Right ventricle myocardium superior (tissue), 1 donor: ENCODE results near the gene GPR171. TPM values are rescaled to one million over a fixed set of nuclear protein-coding genes. Genes with fewer than 3 reads are reported as not detected.
"Not testable (repeated sequence)": the region's sequence is repeated elsewhere in the genome, so short reads cannot be mapped to it uniquely, and the experiment has no call there.

Experiments used
- ATAC-seq: fragments of 200-7000 bp; cut with Tn5 transposase; one replicate; pipeline ENCODE4 v1.9.1; 2020; ENCODE audit warnings: mild to moderate bottlenecking; ENCODE audit not compliant: poor library complexity
- DNase-seq: peaks from one replicate; pipeline ENCODE4 v3.0.0-alpha.2; 2020
- intact Hi-C: fragments of 100-400 bp; cut with DNase I; formaldehyde crosslinking; loops from one replicate; pipeline ENCODE4 v1.11.2; 2022
- long read RNA-seq: library from polyadenylated mRNA; unstranded; transcript quantifications from one replicate; pipeline ENCODE4 v2.0.0, GENCODE V29; 2021
- total RNA-seq: library from RNA; stranded (reverse); fragmentation: NEBNext Ultra II Directional; extraction: Animal tissue kit (Norgen Biotek cat#: 25700); gene quantifications from one replicate; pipeline ENCODE4 v1.2.1, GENCODE V29; 2021
- donor health status: DM: no; HTN: yes; CAD: no; lungs with severe emphysema.

GPR171 gene, protein sequence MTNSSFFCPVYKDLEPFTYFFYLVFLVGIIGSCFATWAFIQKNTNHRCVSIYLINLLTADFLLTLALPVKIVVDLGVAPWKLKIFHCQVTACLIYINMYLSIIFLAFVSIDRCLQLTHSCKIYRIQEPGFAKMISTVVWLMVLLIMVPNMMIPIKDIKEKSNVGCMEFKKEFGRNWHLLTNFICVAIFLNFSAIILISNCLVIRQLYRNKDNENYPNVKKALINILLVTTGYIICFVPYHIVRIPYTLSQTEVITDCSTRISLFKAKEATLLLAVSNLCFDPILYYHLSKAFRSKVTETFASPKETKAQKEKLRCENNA
- total RNA-seq = 0.24 TPM
- long read RNA-seq = 0 reads

DNA sequence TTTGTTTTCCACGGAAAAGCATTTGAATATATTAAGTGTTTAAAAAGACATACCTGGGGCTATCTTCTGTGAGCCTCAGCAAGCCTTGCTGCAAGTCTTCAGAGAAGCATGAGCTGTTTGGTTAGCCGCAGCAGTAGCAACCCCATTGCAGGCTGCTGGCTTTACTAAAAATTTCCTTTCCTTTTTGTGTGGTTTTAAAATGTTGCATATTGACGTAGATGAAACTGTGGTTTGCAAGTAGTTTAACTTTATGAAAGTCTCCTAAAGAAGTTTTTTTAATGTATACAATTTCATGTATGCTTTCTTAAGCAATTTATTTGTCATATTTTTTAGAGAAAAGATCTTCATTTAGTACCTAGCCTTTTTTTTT, at the start of gene GPR171:
TSS of gene GPR171 (minus strand) at position 166 of the 370 bp plus-strand sequence. CDS start 3,830 bp downstream, outside the sequence.
- ATAC-seq (no peak), DNase-seq (no peak)
- intact Hi-C loops = no loop called here

DNA sequence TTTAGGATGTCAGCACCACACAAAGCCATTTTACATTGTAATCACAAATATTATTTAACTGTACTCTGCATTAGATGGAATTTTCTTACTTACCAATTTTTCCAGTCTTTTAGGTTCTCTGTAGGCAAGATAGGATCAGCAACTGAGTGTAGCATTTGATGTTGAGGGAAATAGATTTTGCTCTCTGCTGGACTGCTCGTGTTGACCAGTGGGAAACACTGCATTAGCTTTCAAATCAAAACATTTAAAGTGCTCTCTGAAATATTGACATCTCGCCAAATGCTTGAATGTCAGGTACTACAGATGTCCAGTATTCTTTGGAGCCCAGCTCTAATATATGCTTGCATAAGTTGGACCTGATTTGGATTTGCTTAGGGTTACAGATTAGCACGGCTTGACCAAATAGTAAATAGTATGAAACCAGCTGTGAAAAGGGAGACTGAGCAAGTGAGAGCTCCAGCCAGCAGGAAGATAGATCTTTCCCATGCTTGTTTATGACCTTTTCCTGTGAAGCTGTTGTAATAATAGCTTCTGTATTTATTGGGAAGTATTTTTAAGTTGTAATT, 45.8 kb upstream of the GPR171 start:
- DNase-seq (no peak), ATAC-seq (peak; percentile 39)
- intact Hi-C loops = no loop called here

DNA sequence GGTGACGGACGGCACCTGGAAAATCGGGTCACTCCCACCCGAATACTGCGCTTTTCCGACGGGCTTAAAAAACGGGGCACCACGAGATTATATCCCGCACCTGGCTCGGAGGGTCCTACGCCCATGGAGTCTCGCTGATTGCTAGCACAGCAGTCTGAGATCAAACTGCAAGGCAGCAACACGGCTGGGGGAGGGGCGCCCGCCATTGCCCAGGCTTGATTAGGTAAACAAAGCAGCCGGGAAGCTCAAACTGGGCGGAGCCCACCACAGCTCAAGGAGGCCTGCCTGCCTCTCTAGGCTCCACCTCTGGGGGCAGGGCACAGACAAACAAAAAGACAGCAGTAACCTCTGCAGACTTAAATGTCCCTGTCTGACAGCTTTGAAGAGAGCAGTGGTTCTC, 39.0 kb upstream of the GPR171 start:
- ATAC-seq, DNase-seq, intact Hi-C loops: not testable (repeated sequence)

DNA sequence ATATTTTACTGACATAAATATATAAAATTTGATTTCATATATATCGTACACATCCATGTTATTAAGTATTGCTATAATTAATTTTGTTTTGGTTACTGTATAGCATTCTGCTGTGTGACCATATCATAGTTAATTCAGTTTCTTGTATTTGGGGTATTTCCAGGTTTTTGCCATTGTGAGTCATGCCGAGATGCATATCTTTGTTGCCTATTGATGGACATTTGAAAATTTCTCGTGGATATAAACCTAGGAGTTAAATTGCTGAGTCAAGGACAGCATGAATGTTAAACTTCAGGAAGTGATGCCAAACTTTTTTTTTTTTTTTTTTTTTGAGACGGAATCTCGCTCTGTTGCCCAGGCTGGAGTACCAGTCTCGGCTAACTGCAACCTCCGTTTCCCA, 33.7 kb upstream of the GPR171 start:
- DNase-seq (no peak), ATAC-seq (no peak)

DNA sequence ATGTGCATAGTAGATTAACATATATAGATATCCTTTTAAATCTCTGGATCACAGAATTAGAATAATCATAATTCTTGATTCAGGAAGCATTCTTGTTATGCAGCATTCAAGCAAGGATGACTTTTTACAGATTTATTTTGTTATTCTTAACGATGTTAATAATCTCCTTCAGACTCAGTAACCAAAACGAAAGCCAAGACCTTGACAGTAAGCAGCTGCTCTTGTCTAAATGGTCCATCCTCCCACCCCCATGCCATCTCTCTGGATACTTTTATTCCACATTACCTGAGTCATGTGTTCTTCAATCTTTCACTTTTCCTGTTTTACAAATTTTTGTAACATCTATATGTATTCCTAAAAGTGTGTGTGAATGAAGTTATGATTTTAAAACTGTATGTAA, 33.3 kb upstream of the GPR171 start:
- DNase-seq = no peak
- intact Hi-C loops = no loop called here
- no peak for ATAC-seq

More for the DNA sequence above, 33.7 kb upstream of the GPR171 start:
- intact Hi-C loops = no loop called here

DNA sequence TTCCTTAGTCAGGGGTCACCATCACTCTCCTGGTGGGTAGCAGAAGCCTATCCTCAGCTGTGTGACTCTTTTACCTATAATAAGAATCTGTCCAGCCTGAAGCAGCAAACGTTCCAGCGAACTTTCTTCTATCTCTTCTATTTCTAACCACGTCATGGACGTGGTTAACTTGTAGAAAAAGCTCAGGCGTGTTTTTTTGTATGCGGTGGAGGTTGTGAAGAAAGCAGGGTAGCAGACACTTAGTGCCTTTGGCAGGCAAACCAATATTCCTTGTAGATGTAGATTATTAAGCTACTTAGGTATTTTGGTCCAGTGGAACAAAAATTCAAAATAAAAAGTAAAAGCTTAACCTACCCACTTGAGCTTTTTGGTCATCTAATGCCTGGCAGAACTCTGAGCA, 31.8 kb upstream of the GPR171 start:
- DNase-seq (no peak), ATAC-seq (no peak)
- intact Hi-C loops = no loop called here

DNA sequence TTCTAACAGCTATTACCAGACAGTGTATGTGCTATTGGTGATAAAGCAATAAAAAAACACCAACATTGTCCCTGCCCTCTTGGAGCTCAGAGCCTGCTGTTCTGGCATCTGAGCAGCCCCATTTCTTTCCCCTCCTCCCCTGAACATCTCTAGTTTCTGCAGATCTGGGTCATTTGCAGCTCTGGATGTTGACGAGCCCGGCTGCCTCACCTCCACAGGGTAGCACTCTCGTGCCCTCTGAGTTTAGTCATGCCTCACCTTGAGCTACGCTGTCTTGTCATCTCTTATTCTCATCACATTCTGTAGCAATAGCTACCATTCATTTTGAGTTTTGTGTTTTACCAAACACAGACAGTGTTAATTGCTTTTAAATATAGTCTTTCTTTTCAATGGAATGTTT, 30.0 kb upstream of the GPR171 start:
- intact Hi-C loops = no loop called here
- DNase-seq = no peak
- ATAC-seq = no peak

DNA sequence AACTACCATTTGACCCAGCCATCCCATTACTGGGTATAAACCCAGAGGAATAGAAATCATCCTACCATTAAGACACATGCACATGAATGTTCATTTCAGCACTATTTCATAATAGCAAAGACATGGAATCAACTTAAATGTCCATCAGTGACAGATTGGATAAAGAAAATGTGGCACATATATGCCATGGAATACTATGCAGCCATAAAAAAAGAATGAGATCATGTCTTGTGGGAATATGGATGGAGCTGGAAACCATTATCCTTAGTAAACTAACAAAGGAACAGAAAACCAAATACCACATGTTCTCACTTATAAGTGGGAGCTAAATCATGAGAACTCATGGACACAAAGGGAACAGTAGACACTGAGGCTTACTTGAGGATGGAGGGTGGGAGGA, 29.4 kb upstream of the GPR171 start:
- intact Hi-C loops = not testable (repeated sequence)

DNA sequence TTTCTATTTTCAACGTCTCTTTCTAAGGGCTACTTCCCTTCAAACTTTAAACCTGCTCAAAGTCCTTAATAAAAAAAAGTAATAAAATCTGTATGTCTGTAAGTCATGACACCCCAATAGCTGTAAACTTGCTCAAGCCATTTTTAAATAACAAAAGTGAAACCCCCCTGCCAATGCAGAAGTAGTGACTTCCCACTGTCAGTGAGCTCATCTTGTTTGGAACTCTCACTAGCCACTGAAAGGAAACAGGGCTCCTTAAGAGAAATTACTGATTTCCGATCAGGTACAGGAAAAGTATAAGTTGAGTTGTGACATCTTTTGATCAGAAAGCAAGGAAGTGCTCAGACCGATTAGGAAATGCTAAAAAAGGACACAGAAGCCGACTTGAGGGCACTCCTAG, 27.6 kb upstream of the GPR171 start:
- ATAC-seq (no peak), DNase-seq (no peak)
- intact Hi-C loops = no loop called here

More for the DNA sequence above, 29.4 kb upstream of the GPR171 start:
- ATAC-seq, DNase-seq: not testable (repeated sequence)

DNA sequence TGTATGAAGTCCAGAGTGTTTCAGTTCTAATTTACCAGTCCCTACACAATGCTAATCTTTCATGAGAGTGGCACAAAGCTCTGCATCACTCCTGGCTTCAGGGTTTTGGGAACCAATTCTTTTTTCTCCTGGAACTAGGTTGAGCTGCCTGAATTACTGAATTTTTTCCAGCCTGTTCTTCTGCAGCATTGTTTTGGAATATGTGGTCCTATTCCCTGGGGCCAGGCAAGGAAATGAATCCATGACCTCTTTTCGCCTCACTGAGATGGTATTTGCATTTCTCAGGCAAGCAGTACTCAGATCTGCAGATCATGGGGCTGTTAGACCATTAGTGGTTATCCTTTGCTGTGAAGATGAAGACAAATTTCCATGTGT, 25.6 kb upstream of the GPR171 start:
- DNase-seq (no peak), ATAC-seq (peak; percentile 45)
- intact Hi-C loops = no loop called here

DNA sequence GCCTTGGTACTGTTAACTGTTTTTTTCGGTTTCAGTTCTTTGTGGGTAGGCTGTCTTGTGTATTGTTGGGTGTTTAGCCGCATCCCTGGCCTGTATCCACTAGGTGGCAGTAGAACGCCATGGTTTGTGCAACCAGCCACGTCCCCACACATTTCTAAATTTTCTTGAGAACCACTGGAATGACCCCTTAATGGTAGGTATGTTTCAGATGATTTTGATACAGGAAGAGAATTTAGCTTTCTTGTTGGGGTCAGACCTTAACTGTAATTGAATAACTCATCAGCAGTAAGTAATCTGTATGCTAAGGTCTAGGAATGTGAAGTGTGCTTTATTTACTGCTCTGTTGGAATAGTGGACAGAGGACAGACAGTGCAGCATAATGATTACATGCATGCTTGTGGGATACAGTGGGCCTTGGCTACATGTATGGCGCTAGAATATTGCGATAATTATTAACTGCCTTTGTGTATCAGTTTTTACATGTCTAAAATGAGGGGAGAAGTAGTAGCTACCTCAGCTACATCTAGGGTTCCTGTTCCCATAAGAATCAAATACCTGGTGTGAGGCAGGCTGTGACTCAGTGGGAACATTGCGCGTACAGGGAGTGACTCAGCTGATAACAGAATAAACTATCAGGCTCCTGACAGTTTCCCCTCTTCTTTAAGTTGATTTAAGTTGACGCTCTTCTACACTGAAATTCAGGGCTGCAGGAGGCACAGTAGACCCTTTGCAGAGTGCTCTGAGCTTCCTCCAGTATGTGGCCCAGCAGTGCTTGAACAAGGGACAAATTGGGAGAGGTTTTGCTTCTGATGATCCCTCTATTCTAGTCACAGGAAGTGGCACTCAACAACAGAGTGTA, 25.0 kb upstream of the GPR171 start:
- intact Hi-C loops = loop anchor here (2.0 kb wide), 1 partner anchor 55 kb away; no protein-coding TSS in a partner anchor
- DNase-seq = peak; percentile 76
- peak; percentile 94 for ATAC-seq

DNA sequence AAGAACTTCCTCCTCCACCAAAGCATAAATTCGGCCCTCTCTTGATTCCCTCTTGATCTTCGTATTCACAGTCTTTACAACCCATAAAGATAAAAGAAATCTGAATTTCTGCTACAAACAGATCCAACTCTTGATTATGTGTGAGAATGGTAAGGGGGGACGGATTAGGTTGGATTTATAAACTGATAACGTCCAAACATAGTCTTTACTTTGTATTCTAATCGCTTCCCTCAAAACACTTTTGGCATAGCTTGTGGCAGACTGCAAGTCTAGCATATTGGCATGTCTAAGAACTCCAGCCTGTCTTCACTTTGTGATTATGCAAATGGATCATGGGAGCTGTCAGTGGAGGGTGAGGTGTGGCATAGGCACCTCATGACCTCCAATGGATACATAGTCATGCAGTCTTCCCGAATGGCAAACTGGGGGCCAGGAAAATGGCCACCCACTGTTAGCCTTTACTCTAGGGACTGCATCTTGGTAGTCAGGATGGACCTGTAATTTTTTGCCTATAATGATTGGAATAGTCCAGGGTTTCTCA, 24.3 kb upstream of the GPR171 start:
- intact Hi-C loops = loop anchor here (2.0 kb wide), 1 partner anchor 55 kb away; no protein-coding TSS in a partner anchor
- ATAC-seq (peak; percentile 23), DNase-seq (no peak)

DNA sequence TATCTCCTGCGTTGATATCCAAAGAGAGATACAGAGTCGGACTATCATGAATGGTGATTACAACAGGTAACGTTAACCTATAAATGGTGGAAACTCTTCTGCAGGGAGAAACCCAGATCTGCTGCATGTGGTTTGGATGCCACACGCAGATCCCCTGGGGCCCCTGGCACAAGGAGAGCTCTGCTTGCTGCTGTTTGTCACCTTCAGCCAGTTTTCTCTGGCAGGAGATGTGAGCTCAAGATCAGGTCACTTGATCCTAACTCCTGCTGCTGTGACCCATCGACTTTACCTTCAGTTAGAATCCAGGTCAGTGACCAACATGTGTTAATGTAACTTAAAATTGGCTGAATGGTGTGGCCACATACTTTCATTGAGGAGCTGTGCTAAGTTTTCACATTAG, 23.8 kb upstream of the GPR171 start:
- intact Hi-C loops = loop anchor here (2.0 kb wide), 1 partner anchor 56 kb away; no protein-coding TSS in a partner anchor
- ATAC-seq (no peak), DNase-seq (no peak)

DNA sequence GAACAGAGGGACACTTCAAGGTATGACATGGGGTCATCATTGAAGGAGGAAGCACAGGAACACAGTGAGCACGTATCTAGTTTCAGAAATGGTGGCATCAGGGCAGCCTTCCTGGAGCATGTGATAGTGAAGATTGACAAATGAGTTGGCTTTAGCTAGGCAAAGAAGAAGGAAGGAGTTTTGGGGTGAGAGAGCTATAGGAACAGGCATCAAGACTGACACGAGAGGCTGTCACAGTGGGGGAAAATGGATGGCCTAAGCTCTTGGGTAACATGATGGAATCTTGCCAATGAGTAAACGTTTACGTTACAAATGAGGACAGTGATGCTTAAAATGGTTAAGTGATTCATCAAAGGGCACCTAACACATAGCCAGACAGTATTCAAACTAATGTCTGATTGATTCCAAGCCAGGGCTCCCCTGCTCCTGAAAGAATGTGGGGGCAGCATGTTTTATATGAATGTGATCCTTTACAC, 23.1 kb upstream of the GPR171 start:
- ATAC-seq = no peak
- no peak for DNase-seq
- intact Hi-C loops = loop anchor here (2.0 kb wide), 1 partner anchor 57 kb away; no protein-coding TSS in a partner anchor

DNA sequence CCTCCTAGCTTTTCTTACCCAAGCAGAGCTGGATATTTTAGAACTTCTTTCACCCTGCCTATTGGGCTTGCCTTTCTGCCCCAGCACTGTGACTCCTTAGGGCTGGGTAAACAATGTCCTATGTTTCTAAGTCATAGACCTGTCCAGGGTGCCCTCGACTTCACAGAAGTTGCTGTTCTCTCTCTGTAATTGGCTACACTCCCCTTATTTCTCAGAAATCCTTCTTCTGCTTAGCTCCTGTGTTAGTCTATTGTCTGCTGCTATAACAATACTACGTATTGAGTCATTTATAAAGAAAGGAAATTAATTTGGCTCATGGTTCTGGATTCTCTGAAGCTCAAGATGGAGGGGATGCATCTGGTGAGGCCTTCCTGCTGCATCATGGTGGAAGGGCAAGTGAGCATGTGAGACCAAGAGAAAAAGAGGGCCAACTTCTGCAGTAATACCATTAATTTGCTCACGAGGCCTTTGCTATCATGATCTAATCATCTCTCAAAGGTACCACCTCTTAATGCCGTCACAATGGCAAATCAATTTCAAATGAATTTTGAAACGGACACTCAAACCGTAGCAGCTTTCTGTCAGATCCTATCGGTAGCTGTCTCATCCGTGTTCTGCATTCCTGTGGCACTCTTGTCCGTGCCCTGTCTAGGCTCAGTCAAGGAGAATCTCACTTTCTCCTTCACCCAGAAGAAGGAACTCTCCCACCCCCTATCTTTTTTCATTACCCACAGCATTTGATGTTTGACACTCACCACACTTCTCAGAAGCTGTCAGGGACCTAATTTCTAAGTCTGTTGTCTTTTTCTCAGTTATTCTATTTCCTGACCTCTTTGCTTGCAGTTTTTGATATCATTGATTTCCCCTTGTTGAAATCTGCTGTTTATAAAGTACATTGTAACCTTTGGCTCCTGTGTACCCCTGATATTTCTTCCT, 22.3 kb upstream of the GPR171 start:
- intact Hi-C loops = no loop called here
- ATAC-seq (no peak), DNase-seq (no peak)

DNA sequence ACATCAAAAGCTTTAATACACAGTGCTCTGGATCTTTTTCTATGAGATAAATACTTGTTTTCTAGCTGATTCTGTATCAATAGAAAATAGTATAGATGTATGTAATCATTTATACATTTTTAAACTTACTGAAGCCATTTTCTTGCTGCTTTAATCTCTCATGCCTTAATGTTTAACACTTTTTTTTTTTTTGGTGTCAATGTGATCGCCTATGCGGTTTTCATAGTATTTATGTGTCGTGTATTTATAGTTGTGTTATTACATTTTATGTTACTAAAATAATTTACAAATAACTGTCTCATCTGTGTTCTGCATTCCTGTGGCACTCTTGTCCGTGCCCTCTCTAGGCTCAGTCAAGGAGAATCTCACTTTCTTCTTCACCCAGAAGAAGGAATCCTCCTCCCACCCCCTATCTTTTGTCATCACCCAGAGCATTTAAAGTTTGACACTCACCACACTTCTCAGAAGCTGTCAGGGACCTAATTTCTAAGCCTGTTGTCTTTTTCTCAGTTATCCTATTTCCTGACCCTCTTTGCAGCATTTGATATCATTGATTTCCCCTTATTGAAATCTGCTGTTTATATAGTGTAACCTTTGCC, 21.4 kb upstream of the GPR171 start:
- intact Hi-C loops = no loop called here
- no peak for ATAC-seq
- no peak for DNase-seq

DNA sequence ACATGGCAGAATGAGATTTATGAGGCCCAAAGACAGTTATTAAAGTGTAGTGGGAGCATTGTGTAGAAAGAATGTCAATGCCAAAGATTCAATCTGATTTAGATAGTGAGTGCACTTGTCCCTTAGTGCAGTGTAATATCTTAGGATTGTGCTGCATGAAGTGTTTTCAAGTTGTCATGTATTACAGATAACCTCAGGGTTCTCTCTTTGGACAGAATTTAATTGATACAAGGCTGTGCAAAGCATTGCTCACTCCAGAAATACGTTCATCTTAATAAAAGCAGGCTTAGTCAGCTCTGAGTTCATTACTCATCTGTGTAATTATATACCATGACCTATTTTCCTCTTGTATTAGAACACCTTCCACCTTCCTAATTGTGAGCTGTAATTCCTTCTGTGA, 16.0 kb upstream of the GPR171 start:
- DNase-seq = no peak
- intact Hi-C loops = no loop called here
- no peak for ATAC-seq

DNA sequence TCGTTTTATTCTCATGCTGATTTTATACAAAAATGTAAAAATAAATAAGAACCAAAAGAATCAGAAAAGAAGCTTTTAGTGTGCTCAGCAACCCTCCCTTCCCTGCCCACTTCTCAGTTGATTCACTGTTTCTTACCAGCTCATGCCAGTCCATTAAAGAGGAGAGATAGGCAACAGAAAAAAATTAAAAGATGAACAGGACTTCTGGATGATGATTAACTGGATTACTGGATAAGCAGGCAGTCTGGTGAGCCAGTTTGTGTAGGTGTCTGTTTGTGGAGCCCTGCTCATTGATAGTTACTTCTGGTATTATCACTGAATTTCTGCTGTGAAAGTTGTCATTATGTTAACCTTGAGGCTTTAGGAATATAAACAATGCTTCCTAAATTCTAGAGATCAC, 15.1 kb upstream of the GPR171 start:
- intact Hi-C loops = no loop called here
- DNase-seq (no peak), ATAC-seq (no peak)
